Memory B cell (primary cell): ENCODE results near the gene LBH.
"Not testable (repeated sequence)": the region's sequence is repeated elsewhere in the genome, so short reads cannot be mapped to it uniquely, and the experiment has no call there.

ENCODE experiments used
- ATAC-seq: fragments of 150-1000 bp; cut with Tn5 transposase; 2 replicates; pipeline ENCODE4 v1.10.0; 2021; ENCODE audit warnings: low read depth, mild to moderate bottlenecking, moderate library complexity
- DNase-seq, 2 donors: peaks; one replicate each; pipeline ENCODE4 v3.0.0; 2022; ENCODE audit warnings: low spot score in 2 of 2
- H3K27ac Mint-ChIP-seq: one replicate; pipeline ENCODE4 v1.8.0; 2022; ENCODE audit warnings: mild to moderate bottlenecking, moderate library complexity, mixed read lengths
- H3K27me3 Mint-ChIP-seq: one replicate; pipeline ENCODE4 v1.8.0; 2022; ENCODE audit warnings: mixed read lengths
- H3K36me3 Mint-ChIP-seq: one replicate; pipeline ENCODE4 v1.8.0; 2022; ENCODE audit warnings: mild to moderate bottlenecking, mixed read lengths
- H3K4me1 Mint-ChIP-seq: one replicate; pipeline ENCODE4 v1.8.0; 2022; ENCODE audit warnings: mixed read lengths
- H3K4me3 Mint-ChIP-seq: one replicate; pipeline ENCODE4 v1.8.0; 2022; ENCODE audit warnings: mild to moderate bottlenecking, moderate library complexity, mixed read lengths
- H3K9me3 Mint-ChIP-seq: one replicate; pipeline ENCODE4 v1.8.0; 2022; ENCODE audit warnings: mixed read lengths

Gene LBH

GRCh38 chr2:30265052-30266015, 34.0 kb downstream of the LBH start:
- H3K27ac Mint-ChIP-seq: peak overlapping the region; percentile 89
- H3K4me1 Mint-ChIP-seq: peaks cover 46% of the 10 kb centered on the region
- peak overlapping the region; percentile 37 for H3K4me3 Mint-ChIP-seq
- peaks cover 5% of the 10 kb centered on the region for H3K9me3 Mint-ChIP-seq
- peaks cover 14% of the 10 kb centered on the region for H3K36me3 Mint-ChIP-seq
- DNase-seq (no peak), ATAC-seq (no peak)
- no peaks in the 10 kb centered on the region for H3K27me3 Mint-ChIP-seq

- Mint-ChIP-seq H3K9me3 (peaks cover 5% of the 10 kb centered on the region), H3K27ac (peak overlapping the region; percentile 89), H3K4me1 (peaks cover 46% of the 10 kb centered on the region), H3K27me3 (no peaks in the 10 kb centered on the region), H3K4me3 (peak overlapping the region; percentile 72), H3K36me3 (peaks cover 11% of the 10 kb centered on the region)
- ATAC-seq (peak; percentile 93), DNase-seq (peak; percentile 33)
Observed at GRCh38 chr2:30266051-30266621, 34.8 kb downstream of the LBH start.

GRCh38 chr2:30266705-30267104, 35.4 kb downstream of the LBH start:
- peaks cover 51% of the 10 kb centered on the region for H3K4me1 Mint-ChIP-seq

GRCh38 chr2:30267161-30267975, 36.0 kb downstream of the LBH start:
- DNase-seq (no peak), ATAC-seq (no peak)
- no peaks in the 10 kb centered on the region for H3K27me3 Mint-ChIP-seq
- H3K4me1 Mint-ChIP-seq: peaks cover 55% of the 10 kb centered on the region
- H3K36me3 Mint-ChIP-seq: peaks cover 5% of the 10 kb centered on the region
- peaks cover 4% of the 10 kb centered on the region for H3K9me3 Mint-ChIP-seq
- peak overlapping the region; percentile 43 for H3K4me3 Mint-ChIP-seq
- peak overlapping the region; percentile 66 for H3K27ac Mint-ChIP-seq

More at GRCh38 chr2:30266705-30267104, 35.4 kb downstream of the LBH start:
- ATAC-seq: no peak
- H3K9me3 Mint-ChIP-seq: peaks cover 5% of the 10 kb centered on the region
- peak overlapping the region; percentile 49 for H3K4me3 Mint-ChIP-seq
- peaks cover 9% of the 10 kb centered on the region for H3K36me3 Mint-ChIP-seq
- H3K27ac Mint-ChIP-seq: peak overlapping the region; percentile 58
- no peaks in the 10 kb centered on the region for H3K27me3 Mint-ChIP-seq
- no peak for DNase-seq

- peaks cover 66% of the 10 kb centered on the region for H3K4me1 Mint-ChIP-seq
- no peaks in the 10 kb centered on the region for H3K9me3 Mint-ChIP-seq
- ATAC-seq (no peak), DNase-seq (no peak)
- H3K36me3 Mint-ChIP-seq: no peaks in the 10 kb centered on the region
- H3K27ac Mint-ChIP-seq: no peak overlapping the region
- H3K27me3 Mint-ChIP-seq: no peaks in the 10 kb centered on the region
- H3K4me3 Mint-ChIP-seq: no peak overlapping the region
Observed at GRCh38 chr2:30268296-30268871, 37.0 kb downstream of the LBH start.

GRCh38 chr2:30269114-30269770, 37.9 kb downstream of the LBH start:
- H3K27me3 Mint-ChIP-seq, ATAC-seq, DNase-seq, H3K36me3 Mint-ChIP-seq, H3K4me3 Mint-ChIP-seq, H3K9me3 Mint-ChIP-seq: not testable (repeated sequence)
- Mint-ChIP-seq H3K4me1 (peaks cover 66% of the 10 kb centered on the region), H3K27ac (peak overlapping the region; percentile 45)

- no peak for DNase-seq
- Mint-ChIP-seq H3K27me3 (no peaks in the 10 kb centered on the region), H3K4me3 (no peak overlapping the region), H3K4me1 (peaks cover 66% of the 10 kb centered on the region), H3K9me3 (no peaks in the 10 kb centered on the region), H3K36me3 (no peaks in the 10 kb centered on the region), H3K27ac (peak overlapping the region; percentile 45)
- ATAC-seq: no peak
Observed at GRCh38 chr2:30269771-30270145, 38.4 kb downstream of the LBH start.

GRCh38 chr2:30270166-30270565, 38.8 kb downstream of the LBH start:
- Mint-ChIP-seq H3K4me3 (no peak overlapping the region), H3K9me3 (no peaks in the 10 kb centered on the region), H3K4me1 (peaks cover 66% of the 10 kb centered on the region), H3K27me3 (no peaks in the 10 kb centered on the region), H3K27ac (peak overlapping the region; percentile 22), H3K36me3 (no peaks in the 10 kb centered on the region)
- DNase-seq (no peak), ATAC-seq (no peak)

GRCh38 chr2:30271301-30271700, 40.0 kb downstream of the LBH start:
- no peaks in the 10 kb centered on the region for H3K36me3 Mint-ChIP-seq
- ATAC-seq (peak; percentile 28), DNase-seq (no peak)
- H3K9me3 Mint-ChIP-seq: no peaks in the 10 kb centered on the region
- no peaks in the 10 kb centered on the region for H3K27me3 Mint-ChIP-seq
- peak overlapping the region; percentile 64 for H3K4me3 Mint-ChIP-seq
- H3K4me1 Mint-ChIP-seq: peaks cover 59% of the 10 kb centered on the region
- peak overlapping the region; percentile 22 for H3K27ac Mint-ChIP-seq

GRCh38 chr2:30272286-30272685, 41.0 kb downstream of the LBH start:
- ATAC-seq (no peak), DNase-seq (no peak)
- H3K4me1 Mint-ChIP-seq: peaks cover 59% of the 10 kb centered on the region
- no peaks in the 10 kb centered on the region for H3K27me3 Mint-ChIP-seq
- H3K36me3 Mint-ChIP-seq: no peaks in the 10 kb centered on the region
- H3K27ac Mint-ChIP-seq: peak overlapping the region; percentile 7
- no peaks in the 10 kb centered on the region for H3K9me3 Mint-ChIP-seq
- no peak overlapping the region for H3K4me3 Mint-ChIP-seq

- Mint-ChIP-seq H3K27ac (peak overlapping the region; percentile 7), H3K4me1 (peaks cover 63% of the 10 kb centered on the region)
Observed at GRCh38 chr2:30272761-30273573, 41.6 kb downstream of the LBH start.

GRCh38 chr2:30273574-30273929, 42.2 kb downstream of the LBH start:
- Mint-ChIP-seq H3K27ac (peak overlapping the region; percentile 7), H3K4me3 (no peak overlapping the region), H3K9me3 (peaks cover 1% of the 10 kb centered on the region), H3K36me3 (no peaks in the 10 kb centered on the region), H3K27me3 (no peaks in the 10 kb centered on the region), H3K4me1 (peaks cover 64% of the 10 kb centered on the region)
- no peak for ATAC-seq
- DNase-seq: no peak

More at GRCh38 chr2:30272761-30273573, 41.6 kb downstream of the LBH start:
- H3K4me3 Mint-ChIP-seq: no peak overlapping the region
- no peak for ATAC-seq
- no peaks in the 10 kb centered on the region for H3K9me3 Mint-ChIP-seq
- no peak for DNase-seq
- H3K36me3 Mint-ChIP-seq: no peaks in the 10 kb centered on the region
- no peaks in the 10 kb centered on the region for H3K27me3 Mint-ChIP-seq

GRCh38 chr2:30275256-30275655, 43.9 kb downstream of the LBH start:
- Mint-ChIP-seq H3K4me1 (peaks cover 64% of the 10 kb centered on the region), H3K27ac (no peak overlapping the region), H3K4me3 (no peak overlapping the region), H3K27me3 (no peaks in the 10 kb centered on the region), H3K36me3 (peaks cover 5% of the 10 kb centered on the region), H3K9me3 (peaks cover 4% of the 10 kb centered on the region)
- no peak for DNase-seq
- ATAC-seq: no peak
